GM21390 (cell line): ENCODE data around the gene DSE.
A peak's percentile ranks its signal among the peaks of the same experiment; 100 is the strongest.

ENCODE experiments used
- ATAC-seq: cut with Tn5 transposase; IDR thresholded peaks from one replicate; pipeline ENCODE4 v1.9.1; 2021; ENCODE audit not compliant: unreplicated experiment

DSE gene

DNA sequence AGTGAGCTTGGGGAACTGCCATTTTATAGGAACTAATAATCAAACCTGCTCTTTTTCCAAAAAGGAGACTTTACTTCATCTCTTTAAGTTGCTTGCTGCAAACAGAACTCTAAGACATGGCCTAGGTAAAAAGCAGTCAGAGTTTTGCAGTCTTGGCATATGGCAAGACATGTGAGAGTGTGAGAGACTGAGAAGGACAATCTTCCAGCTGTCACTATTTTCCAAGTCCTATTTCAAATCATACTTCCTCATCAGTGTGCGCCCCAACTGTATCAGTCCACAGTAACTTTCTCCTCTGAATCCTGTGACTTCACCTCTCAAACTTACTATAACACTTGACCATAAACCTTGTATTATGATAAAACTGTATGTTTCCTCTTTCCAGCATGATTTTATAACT is 100.8 kb downstream of the DSE start:
- ATAC-seq: no peak

DNA sequence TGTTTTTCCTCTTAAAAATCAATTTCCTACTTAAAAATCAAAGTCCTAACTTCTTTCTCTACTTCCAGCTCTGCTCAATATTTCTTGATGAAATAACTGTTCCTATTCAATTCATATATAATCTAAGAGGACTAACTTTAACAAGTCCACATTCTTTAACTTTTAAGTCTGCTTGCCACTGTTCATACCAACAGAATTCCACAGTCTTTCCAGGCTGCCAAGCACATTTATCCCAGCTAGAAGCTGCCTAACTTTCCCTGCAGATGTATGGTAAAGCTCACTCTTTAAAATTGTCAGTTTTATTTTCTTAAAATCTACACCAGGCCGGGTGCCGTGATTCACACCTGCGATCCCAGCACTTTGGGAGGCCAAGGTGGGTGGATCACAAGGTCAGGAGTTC is 102.0 kb downstream of the DSE start:
- no peak for ATAC-seq

- no peak for ATAC-seq
Measured at GRCh38 chr6:116475141-116475540, 104.4 kb downstream of the DSE start.

GRCh38 chr6:116476002-116476678 is 105.4 kb downstream of the DSE start:
- ATAC-seq: peak; percentile 100

GRCh38 chr6:116482780-116483179 is 112.0 kb downstream of the DSE start:
- ATAC-seq: no peak

DNA sequence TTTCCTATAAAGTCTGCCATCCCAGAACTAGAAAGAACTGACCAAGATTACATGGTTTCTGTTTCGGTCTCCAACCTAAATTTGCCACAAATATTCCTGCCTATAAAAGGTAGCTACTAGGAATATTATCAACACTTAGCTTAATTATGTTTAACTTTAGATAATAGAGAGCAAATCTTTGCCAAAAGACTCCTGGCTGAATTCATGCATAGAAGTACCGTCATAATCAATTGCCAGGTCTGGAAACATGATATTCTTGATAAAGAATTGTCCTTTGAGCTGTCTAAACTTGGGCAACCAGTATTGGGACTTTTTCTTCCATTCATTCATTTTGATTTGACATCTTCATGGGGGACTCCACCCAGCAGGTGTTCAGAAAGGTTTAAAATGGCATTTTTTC is 112.9 kb downstream of the DSE start:
- no peak for ATAC-seq

- ATAC-seq: no peak
Measured at GRCh38 chr6:116485559-116486184, 114.9 kb downstream of the DSE start.

DNA sequence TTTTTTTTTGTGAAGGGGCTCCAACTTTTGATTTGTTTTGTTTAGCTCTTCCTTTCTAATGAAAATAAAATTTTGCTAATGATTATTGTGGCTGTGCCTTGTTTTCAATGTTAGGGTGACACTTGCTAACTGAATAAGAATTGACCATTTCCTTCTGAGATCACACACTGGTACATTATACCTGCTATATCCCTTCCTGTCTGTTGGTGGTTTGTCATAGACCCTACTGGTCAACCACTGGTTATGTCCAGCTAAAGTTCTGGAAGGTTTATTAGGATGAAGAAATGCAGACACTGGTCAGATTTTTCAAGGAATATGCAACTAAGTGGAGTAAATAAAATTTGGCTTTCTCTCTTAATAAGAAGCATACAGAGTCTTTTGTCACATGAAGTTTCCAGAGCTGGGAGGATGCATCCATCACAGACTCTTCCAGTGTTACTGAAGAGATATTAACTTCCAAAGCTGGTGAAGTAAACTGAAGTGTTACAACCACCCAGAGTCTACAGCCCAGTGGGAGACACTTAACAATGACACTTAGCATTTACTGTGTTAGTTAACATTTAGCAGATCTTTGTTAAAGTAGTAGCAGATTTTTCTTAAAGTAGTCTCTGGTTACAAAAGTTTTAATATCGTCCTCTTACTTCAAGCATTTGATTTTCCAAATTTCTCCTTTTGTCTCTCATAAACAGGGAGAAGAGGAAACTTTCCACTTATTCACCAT is 121.0 kb downstream of the DSE start:
- ATAC-seq: no peak

DNA sequence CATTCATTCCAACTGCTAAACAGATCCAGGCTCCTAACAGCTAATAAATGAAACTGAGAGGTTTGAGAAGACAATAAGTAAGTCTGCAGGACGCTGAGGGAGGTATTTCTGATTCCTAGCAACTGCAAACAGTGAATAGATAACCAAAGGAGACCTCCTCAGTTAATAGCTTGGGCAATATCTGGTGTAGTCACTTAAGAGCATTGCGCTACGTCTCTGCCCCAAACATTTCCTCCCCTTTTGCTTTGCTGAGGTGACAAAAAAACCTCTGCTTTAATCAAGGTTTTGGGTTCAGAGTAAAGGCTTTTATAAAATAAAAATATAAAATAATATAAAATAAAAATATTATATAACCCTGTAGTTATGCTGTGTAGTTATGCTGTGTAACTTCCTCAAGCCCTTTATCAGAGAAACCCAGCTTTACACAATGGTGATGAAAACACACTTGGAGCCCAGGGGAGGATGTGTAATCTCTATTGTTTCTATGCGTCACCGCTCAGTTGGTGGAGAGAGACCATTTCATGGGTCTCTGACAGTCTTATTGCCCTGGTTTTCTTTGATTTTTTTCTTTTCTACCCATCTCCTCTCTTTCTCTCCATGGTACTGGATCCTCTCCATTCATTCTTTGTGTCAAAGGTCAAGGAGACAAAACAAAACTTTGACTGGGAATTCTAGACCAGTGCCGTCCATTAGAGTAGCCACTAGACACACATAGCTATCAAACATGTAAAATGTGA is 121.8 kb downstream of the DSE start:
- ATAC-seq: no peak
